Gastrocnemius medialis (tissue), 4 donors: ENCODE data around the gene CDK17.

ENCODE experiments used
- CTCF ChIP-seq, 5 experiments: fragments of 450-650 bp in 3 of 5; fragments of 200-600 bp in 2 of 5; sonication (generic) in 2 of 5; IDR thresholded peaks in 4 of 5; conservative IDR thresholded peaks in 1 of 5; 1 replicate in 4 of 5; 2 replicates in 1 of 5; pipeline ENCODE4 v1.5.1; 2016 to 2019; ENCODE audit warnings: antibody characterized with exemption in 5 of 5, mild to moderate bottlenecking in 3 of 5, moderate library complexity in 3 of 5
- POLR2A ChIP-seq, 2 donors: fragments of 450-650 bp; IDR thresholded peaks; one replicate each; pipeline ENCODE4 v1.6.1; 2017; ENCODE audit warnings: antibody characterized with exemption in 2 of 2, mild to moderate bottlenecking in 2 of 2, moderate library complexity in 2 of 2

GRCh38 chr12:96344124-96344695, 56.0 kb downstream of the CDK17 start:
- TF ChIP-seq CTCF (IDR thresholded peaks at IDR 0.05 in 4 of 5, conservative IDR thresholded peaks at IDR 0.05 in 1 of 5) (no peak), POLR2A (IDR thresholded peaks at IDR 0.05) (no peak)
